Measurements from ENCODE around the gene PGS1.
A peak's percentile ranks its signal among the peaks of the same experiment; 100 is the strongest.

PGS1 gene

DNA sequence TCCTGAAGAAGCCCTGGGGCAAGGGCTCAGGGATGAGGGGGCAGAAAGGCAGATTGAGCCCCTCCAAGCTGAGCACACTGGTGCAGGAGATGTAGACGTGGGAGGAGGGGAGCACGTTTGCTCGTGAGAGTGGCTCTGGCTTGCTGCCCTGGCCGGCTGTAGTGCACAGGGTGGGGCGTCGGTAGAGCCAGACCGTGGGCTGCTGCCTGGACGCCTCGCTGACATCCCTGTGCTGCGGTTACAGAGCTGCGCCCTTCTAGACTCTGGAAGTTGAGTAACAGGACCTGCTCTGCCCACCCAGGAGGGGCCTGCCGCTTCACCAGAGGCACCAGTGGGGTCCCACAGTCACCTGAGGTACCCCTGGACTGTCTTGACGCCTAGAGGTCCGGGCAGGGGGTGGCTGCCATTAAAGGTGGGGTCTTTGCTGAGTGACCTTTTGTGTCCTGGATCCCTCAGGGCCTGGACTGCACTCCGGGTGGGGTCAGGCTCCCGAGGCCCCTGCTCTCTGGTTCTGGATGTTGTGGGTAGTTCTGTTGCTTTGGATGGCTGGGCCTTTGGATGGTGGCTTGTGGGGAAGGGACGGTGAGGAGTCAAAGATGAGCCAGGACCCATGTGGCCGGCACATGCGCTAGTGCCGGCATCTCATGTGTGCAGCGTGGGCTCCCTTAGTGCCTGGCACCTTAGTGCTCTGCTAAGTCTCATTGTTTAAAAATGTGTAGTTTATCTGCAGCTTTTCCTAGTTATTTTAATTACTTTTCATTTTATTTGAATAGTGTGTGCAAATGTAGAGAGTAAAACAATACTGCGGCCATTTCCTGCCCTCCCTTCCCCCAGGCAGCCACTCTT is 41.7 kb downstream of the PGS1 start:
- no peak for DNase-seq (ENCODE audit: low read depth)
- no peak overlapping the region for H3K4me3 ChIP-seq (ENCODE audit: low read depth, low read length)
- TF ChIP-seq MYC (IDR thresholded peaks at IDR 0.05; ENCODE audit: low read depth, low read length) (no peak), POLR2A (IDR thresholded peaks at IDR 0.05; ENCODE audit: extremely low read depth, insufficient read length) (no peak)
- TF ChIP-seq, protein P1, sequence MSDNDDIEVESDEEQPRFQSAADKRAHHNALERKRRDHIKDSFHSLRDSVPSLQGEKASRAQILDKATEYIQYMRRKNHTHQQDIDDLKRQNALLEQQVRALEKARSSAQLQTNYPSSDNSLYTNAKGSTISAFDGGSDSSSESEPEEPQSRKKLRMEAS (IDR thresholded peaks at IDR 0.05; ENCODE audit: low read depth, low read length), result no peak
- TF ChIP-seq, protein P2, sequence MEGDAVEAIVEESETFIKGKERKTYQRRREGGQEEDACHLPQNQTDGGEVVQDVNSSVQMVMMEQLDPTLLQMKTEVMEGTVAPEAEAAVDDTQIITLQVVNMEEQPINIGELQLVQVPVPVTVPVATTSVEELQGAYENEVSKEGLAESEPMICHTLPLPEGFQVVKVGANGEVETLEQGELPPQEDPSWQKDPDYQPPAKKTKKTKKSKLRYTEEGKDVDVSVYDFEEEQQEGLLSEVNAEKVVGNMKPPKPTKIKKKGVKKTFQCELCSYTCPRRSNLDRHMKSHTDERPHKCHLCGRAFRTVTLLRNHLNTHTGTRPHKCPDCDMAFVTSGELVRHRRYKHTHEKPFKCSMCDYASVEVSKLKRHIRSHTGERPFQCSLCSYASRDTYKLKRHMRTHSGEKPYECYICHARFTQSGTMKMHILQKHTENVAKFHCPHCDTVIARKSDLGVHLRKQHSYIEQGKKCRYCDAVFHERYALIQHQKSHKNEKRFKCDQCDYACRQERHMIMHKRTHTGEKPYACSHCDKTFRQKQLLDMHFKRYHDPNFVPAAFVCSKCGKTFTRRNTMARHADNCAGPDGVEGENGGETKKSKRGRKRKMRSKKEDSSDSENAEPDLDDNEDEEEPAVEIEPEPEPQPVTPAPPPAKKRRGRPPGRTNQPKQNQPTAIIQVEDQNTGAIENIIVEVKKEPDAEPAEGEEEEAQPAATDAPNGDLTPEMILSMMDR (IDR thresholded peaks at IDR 0.05; ENCODE audit: low read depth, low read length), result no peak

DNA sequence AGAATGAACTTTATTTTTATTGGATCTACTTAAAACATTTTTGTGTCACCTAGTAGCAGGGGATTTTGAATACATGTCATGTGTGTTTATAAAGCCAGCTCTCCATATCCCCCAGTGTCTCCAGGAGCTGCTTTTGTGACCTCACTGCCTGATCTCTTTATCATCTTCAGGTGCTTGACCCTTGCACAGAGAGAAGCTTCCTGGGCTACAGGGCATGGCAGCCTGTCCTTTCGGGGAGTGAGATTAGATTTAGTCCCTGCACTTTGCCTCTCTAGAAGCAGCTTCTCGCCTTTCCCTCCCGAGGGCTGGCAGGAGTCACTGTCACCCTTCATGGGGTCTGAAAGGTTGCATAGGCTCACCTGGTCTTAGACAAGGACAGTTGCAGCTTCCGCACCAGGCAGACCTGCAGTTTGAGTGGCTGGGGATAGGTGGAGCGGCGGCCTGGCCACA is 42.7 kb downstream of the PGS1 start:
- TF ChIP-seq POLR2A (IDR thresholded peaks at IDR 0.05; ENCODE audit: extremely low read depth, insufficient read length) (no peak), MYC (IDR thresholded peaks at IDR 0.05; ENCODE audit: low read depth, low read length) (no peak)
- TF ChIP-seq, protein P2 (IDR thresholded peaks at IDR 0.05; ENCODE audit: low read depth, low read length), result no peak
- TF ChIP-seq, protein P1 (IDR thresholded peaks at IDR 0.05; ENCODE audit: low read depth, low read length), result no peak
- no peak overlapping the region for H3K4me3 ChIP-seq (ENCODE audit: low read depth, low read length)
- no peak for DNase-seq (ENCODE audit: low read depth)

DNA sequence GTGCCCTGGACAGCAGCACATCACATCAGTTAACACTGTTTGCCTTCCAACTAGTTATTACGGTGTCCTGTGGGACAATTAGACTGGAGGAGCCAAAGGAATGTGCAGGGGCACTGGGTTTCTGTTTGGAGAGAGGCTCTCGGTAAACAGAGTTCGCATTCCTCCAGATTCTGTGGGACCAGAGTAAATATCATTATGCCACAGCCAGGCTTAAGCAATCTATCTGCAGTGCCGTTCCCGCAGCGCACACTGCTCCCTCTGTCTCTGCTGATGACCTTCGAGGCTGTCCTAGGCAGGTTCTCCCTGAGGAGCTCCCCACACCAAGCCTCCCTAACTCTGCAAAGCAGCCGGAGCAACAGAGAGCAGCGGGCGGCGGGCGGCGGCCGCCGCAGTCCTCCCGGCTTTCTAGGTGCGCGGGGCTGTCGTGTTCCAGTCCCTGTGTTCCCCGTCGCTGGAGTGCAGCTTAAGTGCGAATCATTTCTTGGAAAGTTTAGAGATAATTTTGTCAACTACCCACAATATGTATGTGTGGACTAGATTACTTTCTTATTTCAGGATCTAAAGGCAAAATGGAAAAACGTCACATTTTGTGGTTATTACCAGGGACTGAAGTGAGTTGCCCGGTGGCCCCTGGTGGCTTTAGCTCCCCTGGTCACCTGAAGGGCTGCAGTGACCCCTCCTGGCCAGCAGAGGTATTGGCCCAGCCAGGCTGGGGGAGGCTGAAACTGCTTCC is 43.3 kb downstream of the PGS1 start:
- no peak overlapping the region for H3K4me3 ChIP-seq (ENCODE audit: low read depth, low read length)
- TF ChIP-seq POLR2A (IDR thresholded peaks at IDR 0.05; ENCODE audit: extremely low read depth, insufficient read length) (no peak), MYC (IDR thresholded peaks at IDR 0.05; ENCODE audit: low read depth, low read length) (0 out of 2 replicates have a peak, but pooled peaks have one; percentile 43)
- TF ChIP-seq, protein P2 (IDR thresholded peaks at IDR 0.05; ENCODE audit: low read depth, low read length), result peak; percentile 96
- DNase-seq (ENCODE audit: low read depth), result peak; percentile 74

DNA sequence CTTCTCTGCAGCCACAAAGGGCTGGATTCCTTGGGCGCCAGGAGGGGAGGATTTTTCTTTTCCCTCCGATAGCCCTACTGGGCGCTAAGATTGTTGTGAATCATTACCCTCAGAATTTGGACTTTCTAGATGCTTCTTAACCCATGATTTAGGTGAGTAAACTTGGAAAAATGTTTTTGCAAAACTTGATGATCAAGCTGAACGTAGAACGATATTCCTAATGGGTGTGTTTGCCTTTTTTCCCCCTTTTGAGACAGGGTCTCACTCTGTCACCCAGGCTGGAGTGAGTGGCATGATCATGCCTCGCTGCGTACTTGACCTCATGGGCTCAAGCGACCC is 43.8 kb downstream of the PGS1 start:
- no peak for DNase-seq (ENCODE audit: low read depth)
- TF ChIP-seq, protein P1 (IDR thresholded peaks at IDR 0.05; ENCODE audit: low read depth, low read length), result no peak
- TF ChIP-seq, protein P2 (IDR thresholded peaks at IDR 0.05; ENCODE audit: low read depth, low read length), result no peak
- TF ChIP-seq MYC (IDR thresholded peaks at IDR 0.05; ENCODE audit: low read depth, low read length) (no peak), POLR2A (IDR thresholded peaks at IDR 0.05; ENCODE audit: extremely low read depth, insufficient read length) (no peak)
- no peak overlapping the region for H3K4me3 ChIP-seq (ENCODE audit: low read depth, low read length)

DNA sequence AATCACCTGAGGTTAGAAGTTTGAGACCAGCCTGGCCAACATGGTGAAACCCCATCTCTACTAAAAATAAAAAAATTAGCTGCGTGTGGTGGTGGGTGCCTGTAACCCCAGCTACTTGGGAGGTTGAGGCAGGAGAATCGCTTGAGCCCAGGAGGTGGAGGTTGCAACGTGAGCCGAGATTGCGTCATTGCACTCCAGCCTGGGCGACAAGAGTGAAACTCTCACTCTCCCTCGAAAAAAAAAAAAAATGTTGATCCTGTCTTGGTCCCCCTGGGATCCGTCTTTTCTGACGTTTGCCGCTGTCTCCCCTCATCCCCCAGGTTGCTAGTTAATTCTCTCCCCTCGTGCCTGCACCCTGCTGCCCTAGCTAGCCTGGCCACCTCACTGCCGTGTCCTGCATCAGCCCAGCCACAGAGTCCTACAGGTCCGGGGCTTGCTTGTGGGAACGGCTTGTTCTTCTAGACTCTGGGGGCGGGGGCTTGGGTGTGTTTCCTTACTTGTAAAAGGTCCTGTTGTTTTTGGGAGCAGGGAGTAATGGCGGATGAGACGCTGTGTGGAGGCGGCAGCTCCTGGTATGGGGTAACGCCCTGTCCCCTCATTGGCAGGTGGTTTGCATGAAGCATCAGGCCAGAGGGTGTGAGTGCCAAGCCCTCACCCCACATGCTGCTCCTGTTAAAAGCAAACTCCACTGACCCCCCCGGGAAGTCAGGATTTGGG is 44.6 kb downstream of the PGS1 start:
- DNase-seq (ENCODE audit: low read depth), result no peak
- TF ChIP-seq MYC (IDR thresholded peaks at IDR 0.05; ENCODE audit: low read depth, low read length) (no peak), POLR2A (IDR thresholded peaks at IDR 0.05; ENCODE audit: extremely low read depth, insufficient read length) (no peak)
- TF ChIP-seq, protein P2 (IDR thresholded peaks at IDR 0.05; ENCODE audit: low read depth, low read length), result no peak
- TF ChIP-seq, protein P1 (IDR thresholded peaks at IDR 0.05; ENCODE audit: low read depth, low read length), result no peak
- H3K4me3 ChIP-seq (ENCODE audit: low read depth, low read length), result no peak overlapping the region
